Panc1 (cell line): ENCODE measurements around the gene RRAGA. TPM values are rescaled to one million over a fixed set of nuclear protein-coding genes. Genes with fewer than 3 reads are reported as not detected.
A peak's percentile ranks its signal among the peaks of the same experiment; 100 is the strongest.

ENCODE experiments used
- ATAC-seq: fragments of 200-7000 bp; cut with Tn5 transposase; 2 replicates; pipeline ENCODE4 v1.9.1; 2020; ENCODE audit warnings: mild to moderate bottlenecking, moderate library complexity
- Bru-seq: library from RNA; stranded (reverse); fragments of 400-500 nt; gene quantifications from one replicate; lab custom pipeline; 2021; lab: Mats Ljungman, UMichigan
- BruChase-seq, 2 experiments: library from RNA; stranded (reverse); fragments of 400-500 nt; gene quantifications; one replicate each; lab custom pipeline; 2021; lab: Mats Ljungman, UMichigan
- BruUV-seq: library from RNA; stranded (reverse); fragments of 400-500 nt; replicated peaks from 2 replicates; lab custom pipeline; 2021; lab: Mats Ljungman, UMichigan
- CTCF ChIA-PET: fragments of 300-600 bp; sonication (Branson Sonifier 250); formaldehyde crosslinking; loops from one replicate; lab custom pipeline; 2022; ENCODE audit warnings: antibody characterized with exemption; lab: Charles Lee
- POLR2A ChIA-PET: fragments of 300-600 bp; sonication (Branson Sonifier 250); formaldehyde crosslinking; loops from one replicate; lab custom pipeline; 2022; ENCODE audit warnings: antibody characterized with exemption; lab: Charles Lee
- DNase-seq: peaks from one replicate; pipeline ENCODE4 v3.0.0-alpha.2; 2010; ENCODE audit warnings: low read depth, low spot score
- H3K27ac ChIP-seq: 2 replicates; pipeline ENCODE4 v1.5.1; 2011; ENCODE audit warnings: mild to moderate bottlenecking, low read length, inconsistent platforms
- H3K27me3 ChIP-seq: fragments of 200-500 bp; sonication (Bioruptor generic); 2 replicates; pipeline ENCODE4 v1.6.0; 2014; ENCODE audit warnings: low read length, inconsistent platforms; ENCODE audit not compliant: control insufficient read depth, insufficient read depth
- H3K36me3 ChIP-seq: fragments of 200-500 bp; sonication (Bioruptor generic); 2 replicates; pipeline ENCODE4 v1.5.1; 2014; ENCODE audit warnings: inconsistent platforms, mild to moderate bottlenecking, low read length, moderate library complexity; ENCODE audit not compliant: control insufficient read depth, insufficient read depth
- H3K4me1 ChIP-seq: 2 replicates; pipeline ENCODE4 v1.5.1; 2011; ENCODE audit warnings: inconsistent platforms, mild to moderate bottlenecking, low read length, moderate library complexity; ENCODE audit not compliant: control insufficient read depth, insufficient read depth
- H3K4me3 ChIP-seq, 2 experiments: 2 replicates each; pipeline ENCODE4 v1.5.1; 2011 to 2012; ENCODE audit warnings: low read depth in 2 of 2, low read length in 2 of 2, mild to moderate bottlenecking in 2 of 2, inconsistent platforms in 1 of 2, moderate library complexity in 1 of 2
- H3K9me3 ChIP-seq: fragments of 200-500 bp; sonication (Bioruptor generic); 2 replicates; pipeline ENCODE4 v1.5.1; 2014; ENCODE audit warnings: low read depth, mild to moderate bottlenecking, inconsistent platforms, low read length, moderate library complexity; ENCODE audit not compliant: control insufficient read depth, insufficient read depth
- POLR2AphosphoS5 ChIP-seq: IDR thresholded peaks from 2 replicates; pipeline ENCODE4 v1.6.1; 2012; ENCODE audit warnings: mild to moderate bottlenecking, low read depth, low read length, moderate library complexity
- SIN3A ChIP-seq: IDR thresholded peaks from 2 replicates; pipeline ENCODE4 v1.6.1; 2012; ENCODE audit warnings: low read depth, mild to moderate bottlenecking, low read length, moderate library complexity, borderline replicate concordance; ENCODE audit not compliant: insufficient read depth
- TCF7L2 ChIP-seq: IDR thresholded peaks from 2 replicates; pipeline ENCODE4 v1.6.1; 2011; ENCODE audit warnings: mild to moderate bottlenecking, low read depth, low read length, inconsistent platforms
- in situ Hi-C: cut with HindIII; loops from 2 replicates; pipeline ENCODE4 v1.10.0; 2016; ENCODE audit warnings: low sequenced_read_pairs, low pct_unique_long_range_greater_than_20kb
- intact Hi-C: fragments of 100-400 bp; cut with micrococcal nuclease; formaldehyde crosslinking; loops from one replicate; pipeline ENCODE4 v1.10.0; 2022; ENCODE audit not compliant: unreplicated experiment
- long read RNA-seq: library from polyadenylated mRNA; unstranded; transcript quantifications from one replicate; pipeline ENCODE4 v2.0.0, GENCODE V29; 2021; ENCODE audit not compliant: unreplicated experiment
- polyA plus RNA-seq: library from polyadenylated mRNA; unstranded; fragments of >200 nt; gene quantifications from one replicate; pipeline ENCODE4 v1.2.1, GENCODE V29; 2012; ENCODE audit warnings: missing spikeins; ENCODE audit not compliant: insufficient read length
- total RNA-seq: library from RNA; stranded (reverse); gene quantifications from one replicate; pipeline ENCODE4 v1.2.1, GENCODE V29; 2021; ENCODE audit not compliant: unreplicated experiment
- TF ChIP-seq, protein P1 (sequence below): fragments of 450-650 bp; IDR thresholded peaks from 2 replicates; pipeline ENCODE4 v1.5.1; 2017; ENCODE audit warnings: mild to moderate bottlenecking
- TF ChIP-seq, protein P2 (sequence below), 2 experiments: IDR thresholded peaks; 2 replicates each; pipeline ENCODE4 v1.6.1; 2011 to 2012; ENCODE audit warnings: low read depth in 2 of 2, control low read depth in 1 of 2, low read length in 1 of 2, mild to moderate bottlenecking in 1 of 2, moderate library complexity in 1 of 2; ENCODE audit not compliant: insufficient read depth in 1 of 2

Gene RRAGA, protein sequence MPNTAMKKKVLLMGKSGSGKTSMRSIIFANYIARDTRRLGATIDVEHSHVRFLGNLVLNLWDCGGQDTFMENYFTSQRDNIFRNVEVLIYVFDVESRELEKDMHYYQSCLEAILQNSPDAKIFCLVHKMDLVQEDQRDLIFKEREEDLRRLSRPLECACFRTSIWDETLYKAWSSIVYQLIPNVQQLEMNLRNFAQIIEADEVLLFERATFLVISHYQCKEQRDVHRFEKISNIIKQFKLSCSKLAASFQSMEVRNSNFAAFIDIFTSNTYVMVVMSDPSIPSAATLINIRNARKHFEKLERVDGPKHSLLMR
- total RNA-seq = 23.5 TPM
- 26.5 TPM for polyA plus RNA-seq
- Bru-seq, nascent RNA = percentile 67 among the genes with signal in this experiment
- BruChase-seq, experiment 1, labeled RNA remaining after a 2-hour chase = percentile 93 among the genes with signal in this experiment
- percentile 97 among the genes with signal in this experiment for BruChase-seq, experiment 2, labeled RNA remaining after a 6-hour chase
- long read RNA-seq, transcript RRAGA-201 (1 exons, 1,589 nt) = major isoform, 66 of 66 reads
- long read RNA-seq, partial matches to known transcripts = 0 of 66 reads
- long read RNA-seq, other reads (novel, unspliced or antisense) = 0 of 66 reads

DNA sequence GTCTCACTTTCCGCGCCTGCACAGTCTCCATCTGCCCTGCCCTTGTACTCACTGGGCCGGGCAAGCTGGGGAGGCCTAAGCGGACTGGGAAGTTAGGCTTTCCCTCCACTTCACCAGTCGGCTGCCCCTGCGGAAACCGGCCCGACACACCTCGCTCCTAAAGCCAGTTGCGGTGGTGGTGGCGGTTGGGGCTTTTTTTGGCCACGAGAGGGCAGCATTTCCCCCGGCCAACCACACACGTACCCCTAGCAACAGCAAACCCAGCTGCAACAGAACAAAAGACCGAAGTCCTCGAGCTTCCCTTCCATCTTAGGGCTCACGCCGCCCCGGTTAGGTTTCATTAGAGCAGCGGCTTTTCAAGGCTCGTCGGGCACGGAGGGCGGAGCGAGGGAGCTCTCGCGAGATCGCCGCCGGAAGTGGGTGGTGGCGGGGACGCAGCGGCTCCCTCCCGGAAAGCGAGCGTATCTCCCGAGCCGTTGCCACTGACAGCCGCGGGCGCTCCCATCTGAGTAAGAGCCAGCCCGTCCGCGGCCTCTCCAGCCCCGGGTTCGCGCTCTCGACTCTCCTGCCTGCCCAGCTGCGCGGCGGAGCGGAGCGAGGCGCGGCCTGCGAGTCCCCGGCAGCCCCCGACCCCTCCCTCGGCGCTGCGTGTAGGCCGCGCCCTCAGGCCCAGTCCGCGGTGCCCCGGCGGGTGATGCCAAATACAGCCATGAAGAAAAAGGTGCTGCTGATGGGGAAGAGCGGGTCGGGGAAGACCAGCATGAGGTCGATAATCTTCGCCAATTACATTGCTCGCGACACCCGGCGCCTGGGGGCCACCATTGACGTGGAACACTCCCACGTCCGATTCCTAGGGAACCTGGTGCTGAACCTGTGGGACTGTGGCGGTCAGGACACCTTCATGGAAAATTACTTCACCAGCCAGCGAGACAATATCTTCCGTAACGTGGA lies at the start of gene RRAGA:
RRAGA (plus strand) TSS at position 462 of the 951 bp plus-strand sequence; CDS start at position 695, 233 bp downstream.
- ChIA-PET CTCF (interaction anchor here (0.5 to 0.6 kb wide), 2 partner anchors 99 to 326 kb away, joined by 3 to 6 read pairs; no protein-coding TSS in a partner anchor), POLR2A (no interaction called here)
- H3K27ac ChIP-seq = peak within 1 kb of the TSS; percentile 82
- H3K9me3 ChIP-seq = no peaks in the 10 kb centered on the region
- DNase-seq (peak; percentile 51), ATAC-seq (peak; percentile 94)
- no peaks in the 10 kb centered on the region for H3K4me1 ChIP-seq
- intact Hi-C loops = no loop called here
- TF ChIP-seq SIN3A = peak; percentile 42; the same call in 1 of the 2 replicates
- TF ChIP-seq, protein P1, sequence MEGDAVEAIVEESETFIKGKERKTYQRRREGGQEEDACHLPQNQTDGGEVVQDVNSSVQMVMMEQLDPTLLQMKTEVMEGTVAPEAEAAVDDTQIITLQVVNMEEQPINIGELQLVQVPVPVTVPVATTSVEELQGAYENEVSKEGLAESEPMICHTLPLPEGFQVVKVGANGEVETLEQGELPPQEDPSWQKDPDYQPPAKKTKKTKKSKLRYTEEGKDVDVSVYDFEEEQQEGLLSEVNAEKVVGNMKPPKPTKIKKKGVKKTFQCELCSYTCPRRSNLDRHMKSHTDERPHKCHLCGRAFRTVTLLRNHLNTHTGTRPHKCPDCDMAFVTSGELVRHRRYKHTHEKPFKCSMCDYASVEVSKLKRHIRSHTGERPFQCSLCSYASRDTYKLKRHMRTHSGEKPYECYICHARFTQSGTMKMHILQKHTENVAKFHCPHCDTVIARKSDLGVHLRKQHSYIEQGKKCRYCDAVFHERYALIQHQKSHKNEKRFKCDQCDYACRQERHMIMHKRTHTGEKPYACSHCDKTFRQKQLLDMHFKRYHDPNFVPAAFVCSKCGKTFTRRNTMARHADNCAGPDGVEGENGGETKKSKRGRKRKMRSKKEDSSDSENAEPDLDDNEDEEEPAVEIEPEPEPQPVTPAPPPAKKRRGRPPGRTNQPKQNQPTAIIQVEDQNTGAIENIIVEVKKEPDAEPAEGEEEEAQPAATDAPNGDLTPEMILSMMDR = peak; percentile 67
- TF ChIP-seq, protein P2, sequence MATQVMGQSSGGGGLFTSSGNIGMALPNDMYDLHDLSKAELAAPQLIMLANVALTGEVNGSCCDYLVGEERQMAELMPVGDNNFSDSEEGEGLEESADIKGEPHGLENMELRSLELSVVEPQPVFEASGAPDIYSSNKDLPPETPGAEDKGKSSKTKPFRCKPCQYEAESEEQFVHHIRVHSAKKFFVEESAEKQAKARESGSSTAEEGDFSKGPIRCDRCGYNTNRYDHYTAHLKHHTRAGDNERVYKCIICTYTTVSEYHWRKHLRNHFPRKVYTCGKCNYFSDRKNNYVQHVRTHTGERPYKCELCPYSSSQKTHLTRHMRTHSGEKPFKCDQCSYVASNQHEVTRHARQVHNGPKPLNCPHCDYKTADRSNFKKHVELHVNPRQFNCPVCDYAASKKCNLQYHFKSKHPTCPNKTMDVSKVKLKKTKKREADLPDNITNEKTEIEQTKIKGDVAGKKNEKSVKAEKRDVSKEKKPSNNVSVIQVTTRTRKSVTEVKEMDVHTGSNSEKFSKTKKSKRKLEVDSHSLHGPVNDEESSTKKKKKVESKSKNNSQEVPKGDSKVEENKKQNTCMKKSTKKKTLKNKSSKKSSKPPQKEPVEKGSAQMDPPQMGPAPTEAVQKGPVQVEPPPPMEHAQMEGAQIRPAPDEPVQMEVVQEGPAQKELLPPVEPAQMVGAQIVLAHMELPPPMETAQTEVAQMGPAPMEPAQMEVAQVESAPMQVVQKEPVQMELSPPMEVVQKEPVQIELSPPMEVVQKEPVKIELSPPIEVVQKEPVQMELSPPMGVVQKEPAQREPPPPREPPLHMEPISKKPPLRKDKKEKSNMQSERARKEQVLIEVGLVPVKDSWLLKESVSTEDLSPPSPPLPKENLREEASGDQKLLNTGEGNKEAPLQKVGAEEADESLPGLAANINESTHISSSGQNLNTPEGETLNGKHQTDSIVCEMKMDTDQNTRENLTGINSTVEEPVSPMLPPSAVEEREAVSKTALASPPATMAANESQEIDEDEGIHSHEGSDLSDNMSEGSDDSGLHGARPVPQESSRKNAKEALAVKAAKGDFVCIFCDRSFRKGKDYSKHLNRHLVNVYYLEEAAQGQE (IDR thresholded peaks at IDR 0.05; ENCODE audit: insufficient read depth in 1 of 2, low read depth in 2 of 2, low read length in 1 of 2) = no peak
- peak; percentile 28; the same call in 1 of the 2 replicates for TF ChIP-seq POLR2AphosphoS5
- peak; percentile 66; the same call in 1 of the 2 replicates for TF ChIP-seq TCF7L2
- no TSS peak for BruUV-seq
- H3K36me3 ChIP-seq = no peaks in the 10 kb centered on the region; the same call in 1 of the 2 replicates
- in situ Hi-C loops = no loop called here
- no peaks in the 10 kb centered on the region for H3K27me3 ChIP-seq
- peak within 1 kb of the TSS; percentile 67 to 78 for H3K4me3 ChIP-seq

DNA sequence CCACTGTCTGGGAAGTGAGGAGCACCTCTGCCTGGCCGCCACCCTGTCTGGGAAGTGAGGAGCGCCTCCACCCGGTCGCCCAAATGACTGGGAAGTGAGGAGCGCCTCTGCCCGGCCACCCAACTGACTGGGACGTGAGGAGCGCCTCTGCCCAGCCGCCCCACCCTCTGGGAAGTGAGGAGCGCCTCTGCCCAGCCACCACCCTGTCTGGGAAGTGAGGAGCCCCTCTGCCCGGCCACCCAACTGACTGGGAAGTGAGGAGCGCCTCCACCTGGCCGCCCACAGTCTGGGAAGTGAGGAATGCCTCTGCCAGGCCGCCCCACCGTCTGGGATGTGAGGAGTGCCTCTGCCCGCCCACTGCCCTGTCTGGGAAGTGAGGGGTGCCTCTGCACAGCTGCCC lies 49.1 kb upstream of the RRAGA start:
- ChIA-PET POLR2A (no interaction called here), CTCF (no interaction called here)
- BruUV-seq = no TSS peak
- no peak overlapping the region for H3K4me3 ChIP-seq
- no peak for ATAC-seq
- in situ Hi-C loops = no loop called here
- no peaks in the 10 kb centered on the region for H3K27me3 ChIP-seq
- DNase-seq = no peak
- H3K9me3 ChIP-seq = no peaks in the 10 kb centered on the region
- no peak overlapping the region for H3K27ac ChIP-seq
- TF ChIP-seq POLR2AphosphoS5 (no peak), TCF7L2 (no peak), SIN3A (no peak)
- TF ChIP-seq, protein P2 (IDR thresholded peaks at IDR 0.05; ENCODE audit: insufficient read depth in 1 of 2, low read depth in 2 of 2, low read length in 1 of 2) = no peak
- TF ChIP-seq, protein P1 = no peak
- no peaks in the 10 kb centered on the region for H3K4me1 ChIP-seq
- H3K36me3 ChIP-seq = no peaks in the 10 kb centered on the region
- intact Hi-C loops = no loop called here
